Vagina (tissue), 2 donors: ENCODE data around the gene SLC26A6.

Source experiments
- CTCF ChIP-seq, 3 experiments: fragments of 450-650 bp in 2 of 3; fragments of 200-600 bp in 1 of 3; sonication (generic) in 1 of 3; IDR thresholded peaks; one replicate each; pipeline ENCODE4 v1.5.1; 2017 to 2019; ENCODE audit warnings: antibody characterized with exemption in 3 of 3, mild to moderate bottlenecking in 2 of 3, moderate library complexity in 2 of 3
- POLR2A ChIP-seq, 2 donors: fragments of 450-650 bp; IDR thresholded peaks; one replicate each; pipeline ENCODE4 v1.6.1; 2017; ENCODE audit warnings: antibody characterized with exemption in 2 of 2, mild to moderate bottlenecking in 2 of 2, moderate library complexity in 2 of 2

- TF ChIP-seq CTCF (IDR thresholded peaks at IDR 0.05) (no peak), POLR2A (IDR thresholded peaks at IDR 0.05) (no peak)
Observed at GRCh38 chr3:48612309-48612708, 23.0 kb downstream of the SLC26A6 start.
